Cardiac muscle cell (in vitro differentiated cells and primary cell): ENCODE data around the gene CSN3. TPM values are rescaled to one million over a fixed set of nuclear protein-coding genes. Genes with fewer than 3 reads are reported as not detected.
"Not testable (repeated sequence)": the region's sequence is repeated elsewhere in the genome, so short reads cannot be mapped to it uniquely, and the experiment has no call there.

ENCODE experiments used
- DNase-seq, 2 donors: peaks; one replicate each; pipeline versions ENCODE4 v3.0.0 to v3.0.0-alpha.2; 2010 to 2017; ENCODE audit warnings: low read depth in 1 of 2, low spot score in 1 of 2
- H3K27ac ChIP-seq: fragments of 200-600 bp; sonication (generic); 2 replicates; pipeline ENCODE4 v1.5.1; 2016
- H3K27me3 ChIP-seq: fragments of 200-600 bp; sonication (generic); 2 replicates; pipeline ENCODE4 v1.6.0; 2016; ENCODE audit warnings: control low read depth
- H3K36me3 ChIP-seq: fragments of 200-600 bp; sonication (generic); 2 replicates; pipeline ENCODE4 v1.5.1; 2016; ENCODE audit warnings: control low read depth
- H3K4me1 ChIP-seq: fragments of 200-600 bp; sonication (generic); 2 replicates; pipeline ENCODE4 v1.8.1; 2017; ENCODE audit warnings: low read depth, mild to moderate bottlenecking, mixed run types
- H3K4me3 ChIP-seq: fragments of 200-600 bp; sonication (generic); 2 replicates; pipeline ENCODE4 v1.5.1; 2016; ENCODE audit warnings: mild to moderate bottlenecking
- H3K9me3 ChIP-seq: fragments of 200-600 bp; sonication (generic); 2 replicates; pipeline ENCODE4 v1.5.1; 2017; ENCODE audit warnings: low read depth, mild to moderate bottlenecking, control low read depth
- polyA plus RNA-seq: library from polyadenylated mRNA; unstranded; fragments of >200 nt; fragmentation: Nextera tagmentation; extraction: Ambion mirVana; gene quantifications from 2 replicates; pipeline ENCODE4 v1.2.1, GENCODE V29; 2016
- total RNA-seq: library from RNA; depleted of rRNA; stranded (reverse); fragments of >200 nt; gene quantifications from 2 replicates; pipeline ENCODE4 v1.2.3, GENCODE V29; 2016
- TF ChIP-seq, protein P1 (sequence below): IDR thresholded peaks from 2 replicates; pipeline ENCODE4 v1.5.1; 2012; ENCODE audit warnings: low read depth, mild to moderate bottlenecking, low read length

The CSN3 gene, protein sequence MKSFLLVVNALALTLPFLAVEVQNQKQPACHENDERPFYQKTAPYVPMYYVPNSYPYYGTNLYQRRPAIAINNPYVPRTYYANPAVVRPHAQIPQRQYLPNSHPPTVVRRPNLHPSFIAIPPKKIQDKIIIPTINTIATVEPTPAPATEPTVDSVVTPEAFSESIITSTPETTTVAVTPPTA
- not detected in 2 replicates for total RNA-seq
- not detected in 2 replicates for polyA plus RNA-seq

DNA sequence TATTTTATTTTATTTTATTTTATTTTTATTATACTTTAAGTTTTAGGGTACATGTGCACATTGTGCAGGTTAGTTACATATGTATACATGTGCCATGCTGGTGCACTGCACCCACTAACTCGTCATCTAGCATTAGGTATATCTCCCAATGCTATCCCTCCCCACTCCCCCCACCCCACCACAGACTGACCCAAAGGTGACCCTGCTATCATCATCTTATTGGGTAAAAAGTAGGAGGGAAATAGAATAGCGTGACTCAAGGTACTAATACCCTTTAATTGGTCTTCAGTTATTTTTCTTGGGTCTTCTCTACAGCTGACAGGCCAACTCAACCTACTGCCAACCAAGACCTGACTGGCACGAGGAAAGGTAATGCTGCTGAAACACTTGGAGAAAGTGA, at the start of gene CSN3:
CSN3 (plus strand) TSS at position 301 of the 400 bp plus-strand sequence. CDS start 2,223 bp downstream, outside the sequence.
- H3K27me3 ChIP-seq, H3K4me3 ChIP-seq, H3K36me3 ChIP-seq, DNase-seq, H3K9me3 ChIP-seq, H3K27ac ChIP-seq: not testable (repeated sequence)
- H3K4me1 ChIP-seq: peaks cover 11% of the 10 kb centered on the region

DNA sequence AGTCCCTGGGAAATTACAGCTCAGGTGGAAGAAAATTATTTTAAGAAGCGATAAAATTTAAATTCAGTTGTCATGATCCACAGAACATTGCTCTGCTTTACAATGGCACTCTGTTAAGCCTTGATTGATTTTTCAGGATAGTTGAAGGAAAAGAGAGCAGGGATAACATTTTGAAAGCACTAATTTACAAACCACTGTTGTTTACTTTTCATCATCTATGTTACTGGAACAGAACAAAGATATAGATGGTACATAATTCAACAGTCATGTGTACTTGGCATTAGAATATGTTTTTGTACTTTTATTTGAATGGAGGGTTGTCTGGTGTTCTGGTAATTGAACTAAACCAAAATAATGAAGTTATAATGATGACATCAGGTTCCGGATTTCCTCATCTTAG, 49.5 kb upstream of the CSN3 start:
- DNase-seq: no peak
- Histone ChIP-seq H3K27ac (peak overlapping the region; percentile 77), H3K27me3 (no peaks in the 10 kb centered on the region), H3K4me1 (peaks cover 38% of the 10 kb centered on the region), H3K9me3 (no peaks in the 10 kb centered on the region), H3K4me3 (no peak overlapping the region), H3K36me3 (no peaks in the 10 kb centered on the region)
- TF ChIP-seq, protein P1, sequence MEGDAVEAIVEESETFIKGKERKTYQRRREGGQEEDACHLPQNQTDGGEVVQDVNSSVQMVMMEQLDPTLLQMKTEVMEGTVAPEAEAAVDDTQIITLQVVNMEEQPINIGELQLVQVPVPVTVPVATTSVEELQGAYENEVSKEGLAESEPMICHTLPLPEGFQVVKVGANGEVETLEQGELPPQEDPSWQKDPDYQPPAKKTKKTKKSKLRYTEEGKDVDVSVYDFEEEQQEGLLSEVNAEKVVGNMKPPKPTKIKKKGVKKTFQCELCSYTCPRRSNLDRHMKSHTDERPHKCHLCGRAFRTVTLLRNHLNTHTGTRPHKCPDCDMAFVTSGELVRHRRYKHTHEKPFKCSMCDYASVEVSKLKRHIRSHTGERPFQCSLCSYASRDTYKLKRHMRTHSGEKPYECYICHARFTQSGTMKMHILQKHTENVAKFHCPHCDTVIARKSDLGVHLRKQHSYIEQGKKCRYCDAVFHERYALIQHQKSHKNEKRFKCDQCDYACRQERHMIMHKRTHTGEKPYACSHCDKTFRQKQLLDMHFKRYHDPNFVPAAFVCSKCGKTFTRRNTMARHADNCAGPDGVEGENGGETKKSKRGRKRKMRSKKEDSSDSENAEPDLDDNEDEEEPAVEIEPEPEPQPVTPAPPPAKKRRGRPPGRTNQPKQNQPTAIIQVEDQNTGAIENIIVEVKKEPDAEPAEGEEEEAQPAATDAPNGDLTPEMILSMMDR: no peak

DNA sequence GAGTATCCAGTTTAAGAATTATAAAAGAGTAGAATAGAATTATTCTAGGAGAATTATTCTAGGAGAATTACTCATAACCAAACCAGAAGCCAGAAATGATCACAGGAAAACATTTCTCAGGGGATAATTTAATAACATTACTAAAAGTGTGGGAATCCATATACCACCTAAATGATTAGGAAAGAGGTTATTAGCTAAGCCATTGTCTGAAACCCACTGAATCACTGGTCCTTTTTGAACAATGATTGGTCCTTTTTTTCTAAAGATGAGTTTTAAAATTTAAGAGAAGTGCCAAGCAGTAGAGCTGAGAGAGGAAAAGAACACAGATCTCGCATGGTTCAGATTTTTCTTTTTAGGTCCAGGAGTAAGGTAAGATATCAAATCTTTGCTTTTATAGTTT, 47.0 kb upstream of the CSN3 start, which contains the start of gene ODAM:
ODAM (plus strand) TSS at position 301 of the 400 bp plus-strand sequence. CDS start 819 bp downstream, outside the sequence.
- Histone ChIP-seq H3K4me1 (peaks cover 57% of the 10 kb centered on the region), H3K36me3 (no peaks in the 10 kb centered on the region), H3K4me3 (no peak within 1 kb of the TSS), H3K9me3 (no peaks in the 10 kb centered on the region), H3K27ac (peak within 1 kb of the TSS; percentile 77), H3K27me3 (no peaks in the 10 kb centered on the region)
- no peak for DNase-seq
- TF ChIP-seq, protein P1: no peak

DNA sequence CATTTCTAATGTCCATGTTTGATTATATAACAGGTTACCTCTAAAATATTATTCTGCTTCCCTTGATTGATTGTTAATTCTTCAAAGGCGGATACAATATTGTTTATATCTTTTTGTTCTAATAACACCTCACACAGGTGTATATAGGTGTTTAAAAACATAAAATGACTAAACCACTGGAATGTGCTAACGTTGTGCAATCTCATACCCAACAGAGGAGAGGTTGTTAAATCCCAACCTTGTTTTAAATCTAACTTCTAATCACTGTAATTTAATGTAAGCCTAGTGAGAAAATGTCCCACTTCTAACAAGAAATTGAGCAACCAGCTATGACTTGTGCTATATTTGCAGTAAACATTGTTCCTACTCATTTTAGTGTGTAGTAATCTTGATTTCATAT, 45.5 kb upstream of the CSN3 start:
- H3K4me1 ChIP-seq: peaks cover 57% of the 10 kb centered on the region
- no peak overlapping the region for H3K4me3 ChIP-seq
- TF ChIP-seq, protein P1: no peak
- no peaks in the 10 kb centered on the region for H3K27me3 ChIP-seq
- H3K9me3 ChIP-seq: no peaks in the 10 kb centered on the region
- H3K27ac ChIP-seq: no peak overlapping the region
- no peaks in the 10 kb centered on the region for H3K36me3 ChIP-seq
- DNase-seq: no peak

DNA sequence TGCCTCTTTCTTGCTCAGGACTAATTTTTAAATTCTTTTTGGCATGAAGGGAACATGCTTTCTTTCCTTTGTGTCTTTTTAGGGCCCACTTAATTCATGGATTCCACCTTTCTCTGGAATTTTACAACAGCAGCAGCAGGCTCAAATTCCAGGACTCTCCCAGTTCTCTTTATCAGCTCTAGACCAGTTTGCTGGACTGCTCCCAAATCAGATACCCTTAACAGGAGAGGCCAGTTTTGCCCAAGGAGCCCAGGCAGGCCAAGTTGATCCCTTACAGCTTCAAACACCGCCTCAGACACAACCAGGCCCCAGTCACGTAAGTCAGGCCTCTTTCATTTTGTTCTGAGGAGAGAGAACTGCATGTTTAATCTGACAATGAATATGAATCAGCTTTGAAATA, 44.6 kb upstream of the CSN3 start:
- no peaks in the 10 kb centered on the region for H3K9me3 ChIP-seq
- H3K4me3 ChIP-seq: no peak overlapping the region
- no peaks in the 10 kb centered on the region for H3K27me3 ChIP-seq
- TF ChIP-seq, protein P1: no peak
- peak; percentile 6 to 69 for DNase-seq
- peaks cover 56% of the 10 kb centered on the region for H3K4me1 ChIP-seq
- H3K36me3 ChIP-seq: peaks cover 2% of the 10 kb centered on the region
- peak overlapping the region; percentile 92 for H3K27ac ChIP-seq

DNA sequence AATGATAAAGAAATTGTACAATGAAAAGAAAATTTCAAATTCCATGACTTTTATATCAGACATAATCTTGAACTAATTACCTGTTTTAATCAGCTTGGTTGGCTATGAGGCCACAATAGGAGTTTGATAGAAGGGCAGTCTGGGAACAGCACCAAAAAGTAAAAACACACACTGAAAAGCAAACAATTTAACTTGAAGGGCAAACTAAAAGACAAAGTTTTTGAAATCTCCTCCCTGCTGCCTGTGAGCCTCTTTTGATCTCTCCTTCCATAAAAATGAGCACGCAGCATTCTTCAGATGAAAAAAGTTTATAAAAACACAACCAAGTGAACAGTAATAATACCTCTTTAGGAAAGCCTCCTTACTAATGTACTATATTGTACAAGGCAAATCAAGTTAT, 38.8 kb upstream of the CSN3 start:
- Histone ChIP-seq H3K4me3 (no peak overlapping the region), H3K27ac (no peak overlapping the region), H3K36me3 (peaks cover 2% of the 10 kb centered on the region), H3K9me3 (no peaks in the 10 kb centered on the region), H3K4me1 (peaks cover 12% of the 10 kb centered on the region), H3K27me3 (no peaks in the 10 kb centered on the region)
- DNase-seq: no peak
- TF ChIP-seq, protein P1: no peak

DNA sequence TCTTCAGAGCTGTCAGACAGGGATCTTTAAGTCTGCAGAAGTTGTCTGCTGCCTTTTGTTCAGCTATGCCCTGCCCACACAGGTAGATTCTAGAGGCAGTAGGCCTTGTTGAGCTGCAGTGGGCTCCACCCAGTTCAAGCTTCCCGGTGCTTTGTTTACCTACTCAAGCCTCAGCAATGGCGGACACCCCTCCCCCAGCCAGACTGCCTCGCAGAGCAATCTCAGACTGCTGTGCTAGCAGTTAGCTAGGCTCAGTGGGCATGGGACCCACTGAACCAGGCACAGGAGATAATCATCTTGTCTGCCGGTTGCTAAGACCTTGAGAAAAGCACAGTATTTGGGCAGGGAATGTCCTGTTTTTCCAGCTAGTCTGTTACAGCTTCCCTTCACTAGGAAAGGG, 29.6 kb upstream of the CSN3 start:
- not testable (repeated sequence) for DNase-seq, H3K9me3 ChIP-seq, H3K36me3 ChIP-seq, H3K27ac ChIP-seq, H3K4me1 ChIP-seq, H3K27me3 ChIP-seq, H3K4me3 ChIP-seq

DNA sequence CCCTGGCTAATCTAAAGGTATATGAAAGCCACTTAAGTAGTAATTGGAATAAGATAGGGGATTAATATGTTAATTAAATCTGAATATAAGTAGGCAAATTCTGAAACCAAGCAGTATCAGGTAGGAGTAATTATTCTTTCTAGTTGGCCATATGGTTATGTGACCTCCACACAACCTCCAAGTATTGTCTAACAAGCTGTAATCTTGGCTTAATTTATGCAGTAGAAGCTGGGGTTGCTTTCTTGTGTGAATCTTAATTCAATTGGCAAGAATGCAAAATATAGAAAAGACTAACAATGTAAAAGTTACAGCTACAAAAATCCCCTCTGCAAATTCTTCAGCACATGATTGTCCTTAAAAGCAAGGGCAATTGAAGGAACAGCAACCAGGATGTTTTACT, 26.3 kb upstream of the CSN3 start:
- not testable (repeated sequence) for H3K4me3 ChIP-seq, H3K36me3 ChIP-seq, H3K4me1 ChIP-seq, H3K27ac ChIP-seq, H3K27me3 ChIP-seq, DNase-seq, H3K9me3 ChIP-seq

DNA sequence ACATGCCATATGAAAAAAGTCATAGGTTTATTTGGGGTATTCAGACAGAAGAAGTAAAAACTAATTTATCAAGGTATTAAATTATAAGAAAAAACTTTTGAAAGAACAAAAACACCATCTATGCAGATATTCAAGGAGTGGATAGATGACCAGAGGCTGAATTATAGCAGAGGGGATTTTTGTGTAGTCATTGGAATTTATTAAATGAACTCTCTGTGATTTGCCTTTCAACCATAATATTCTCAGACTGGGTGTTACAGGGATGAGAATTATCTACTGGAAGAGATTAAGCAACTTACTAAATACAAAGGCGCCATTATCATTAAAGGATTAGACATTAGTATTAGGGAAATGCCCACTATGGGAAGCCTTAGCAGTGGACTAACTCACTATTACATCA, 25.8 kb upstream of the CSN3 start:
- H3K9me3 ChIP-seq, H3K4me3 ChIP-seq, H3K36me3 ChIP-seq, H3K4me1 ChIP-seq, DNase-seq, H3K27ac ChIP-seq, H3K27me3 ChIP-seq: not testable (repeated sequence)
